ENCODE measurements around the gene KCNK18.

The KCNK18 gene

DNA sequence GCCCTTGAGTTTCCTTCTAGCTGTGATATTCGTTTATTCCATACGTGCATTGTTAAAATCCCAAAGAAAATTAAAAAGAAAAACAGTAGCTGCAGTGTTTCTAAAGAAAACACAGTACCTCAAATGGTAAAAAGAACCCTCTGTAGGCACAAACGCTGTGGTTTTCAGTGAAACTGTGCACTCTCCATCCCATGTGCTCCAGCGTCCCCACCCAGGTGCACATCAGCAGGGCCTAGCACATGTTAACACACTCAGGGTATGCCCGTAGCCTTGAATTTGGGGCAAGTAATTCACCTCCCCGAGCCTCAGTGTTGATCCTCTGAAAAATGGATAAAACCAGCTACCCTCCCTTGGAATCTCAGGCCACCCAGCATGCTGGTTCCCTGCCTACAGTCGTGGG, 53.1 kb downstream of the KCNK18 start:
- no peak for DNase-seq (ENCODE audit: low spot score)

DNA sequence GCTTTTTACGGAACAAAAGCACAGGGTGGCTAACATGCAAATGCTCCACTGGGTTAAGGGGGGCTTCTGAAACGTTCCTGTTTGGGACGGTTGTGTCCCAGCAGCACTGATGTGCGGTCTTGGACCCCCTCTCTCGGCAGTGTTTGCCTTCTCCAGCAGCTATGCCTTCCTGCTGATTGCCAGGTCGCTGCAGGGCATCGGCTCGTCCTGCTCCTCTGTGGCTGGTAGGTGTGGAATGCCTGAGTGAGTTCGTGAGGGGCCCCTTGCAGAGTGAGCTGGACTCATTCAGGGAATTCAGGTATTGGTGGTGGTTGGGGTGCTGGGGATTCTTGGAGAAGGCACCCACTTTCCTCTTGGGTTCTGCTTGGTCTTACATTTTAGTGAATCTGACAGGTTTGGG, 56.6 kb downstream of the KCNK18 start:
- DNase-seq (ENCODE audit: low spot score): no peak

DNA sequence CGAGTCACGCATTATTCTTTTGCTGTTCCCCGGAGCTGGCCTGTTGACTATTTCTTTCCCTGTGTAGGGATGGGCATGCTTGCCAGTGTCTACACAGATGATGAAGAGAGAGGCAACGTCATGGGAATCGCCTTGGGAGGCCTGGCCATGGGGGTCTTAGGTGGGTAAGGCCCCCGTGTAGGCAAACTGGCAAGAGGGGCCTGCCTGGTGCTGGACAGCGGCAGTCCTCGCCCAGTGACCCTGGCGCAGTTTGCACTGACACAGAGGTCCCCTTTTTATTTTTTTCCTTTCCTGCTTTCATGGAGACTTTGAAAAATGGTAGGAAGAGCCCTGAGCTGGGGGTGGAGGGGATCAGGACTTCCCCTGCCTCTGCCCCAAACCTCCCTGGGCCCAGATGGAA, 57.0 kb downstream of the KCNK18 start:
- no peak for DNase-seq (ENCODE audit: low spot score)

DNA sequence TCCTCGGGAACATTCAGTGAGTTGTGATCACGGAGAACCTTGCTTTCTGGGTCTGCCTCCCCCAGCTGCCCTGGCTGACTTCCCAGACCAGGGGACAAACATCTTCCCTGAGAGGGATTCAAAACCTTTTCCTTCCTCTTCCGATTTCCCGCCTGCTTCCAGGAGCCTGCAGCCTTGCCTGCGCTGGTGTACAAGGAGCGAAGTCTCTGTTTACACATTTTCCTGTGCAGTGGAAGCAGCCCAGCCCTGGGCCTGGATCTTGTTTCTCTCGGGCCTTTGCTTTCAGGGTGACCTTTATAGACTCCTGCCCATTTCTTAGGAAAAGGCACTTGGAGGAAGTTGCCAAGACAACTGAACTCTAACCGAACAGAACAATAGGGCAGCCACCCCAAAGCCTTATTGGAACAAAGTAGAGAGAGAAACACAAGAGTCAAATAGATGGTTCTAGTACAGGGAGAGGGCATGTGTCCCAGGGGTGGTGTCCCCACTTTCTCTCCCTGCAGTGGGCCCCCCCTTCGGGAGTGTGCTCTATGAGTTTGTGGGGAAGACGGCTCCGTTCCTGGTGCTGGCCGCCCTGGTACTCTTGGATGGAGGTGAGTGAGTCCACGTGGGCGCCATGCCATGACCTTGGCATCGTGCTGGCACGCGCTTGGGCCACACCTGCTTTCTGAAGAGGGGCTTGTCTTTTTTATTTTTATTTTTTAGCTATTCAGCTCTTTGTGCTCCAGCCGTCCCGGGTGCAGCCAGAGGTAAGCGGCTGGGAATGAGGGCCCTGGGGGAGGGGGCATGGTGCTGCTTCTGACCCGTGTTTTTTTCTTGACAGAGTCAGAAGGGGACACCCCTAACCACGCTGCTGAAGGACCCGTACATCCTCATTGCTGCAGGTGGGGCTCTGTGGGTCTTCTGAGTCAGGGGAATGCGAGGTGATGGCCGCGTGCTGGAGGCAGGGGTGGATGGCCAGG, 57.8 kb downstream of the KCNK18 start:
- no peak for DNase-seq (ENCODE audit: low spot score)

DNA sequence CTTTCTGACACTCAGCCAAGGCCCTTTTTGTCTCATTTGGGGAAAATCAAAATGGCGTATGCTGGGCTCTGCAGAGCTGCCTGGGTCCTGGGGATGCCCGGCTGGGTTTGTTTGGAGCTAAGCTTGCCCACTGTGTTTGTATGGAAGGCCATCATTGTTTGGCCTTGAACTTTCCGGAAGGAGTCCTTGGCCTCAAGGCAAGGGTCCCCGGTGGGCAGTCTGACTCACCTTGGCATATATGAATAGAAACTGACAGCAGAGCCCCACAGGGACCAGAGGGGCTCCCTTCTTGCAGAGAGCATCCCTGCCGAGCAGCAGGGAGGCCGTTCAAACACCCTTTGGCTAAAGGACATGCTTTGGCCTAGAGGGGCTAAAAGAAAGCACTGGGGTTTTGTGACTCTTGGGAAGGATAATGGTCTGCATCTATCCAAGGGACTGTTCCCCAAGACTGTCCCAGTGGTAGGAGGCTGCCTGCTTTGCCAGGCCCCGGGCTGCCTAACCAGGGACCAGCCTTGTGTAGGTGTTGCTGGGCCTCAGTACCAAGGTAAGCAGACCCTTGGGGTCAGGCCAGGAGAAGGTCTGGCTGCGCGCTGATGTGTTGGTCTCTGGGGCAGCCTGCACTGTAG, 58.7 kb downstream of the KCNK18 start:
- no peak for DNase-seq (ENCODE audit: low spot score)

DNA sequence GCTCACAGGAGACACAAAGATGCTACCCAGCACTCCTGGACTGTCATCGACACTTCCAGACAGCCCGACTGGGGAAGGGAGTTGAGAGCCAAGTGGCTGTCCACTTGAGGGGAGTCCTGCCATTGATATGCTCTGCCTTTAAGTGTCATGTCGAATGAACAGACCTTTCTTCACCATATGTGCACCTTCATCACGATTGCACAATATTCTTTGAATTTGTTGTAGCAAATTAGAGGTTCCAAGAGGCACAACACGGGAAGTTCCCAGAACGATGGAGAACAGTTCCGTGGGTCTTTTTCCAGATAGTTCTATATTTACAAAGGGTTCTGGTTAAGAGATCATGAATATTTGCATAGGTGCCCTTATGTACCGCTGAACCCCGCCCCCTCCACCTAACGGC, 59.6 kb downstream of the KCNK18 start:
- no peak for DNase-seq (ENCODE audit: low spot score)

DNA sequence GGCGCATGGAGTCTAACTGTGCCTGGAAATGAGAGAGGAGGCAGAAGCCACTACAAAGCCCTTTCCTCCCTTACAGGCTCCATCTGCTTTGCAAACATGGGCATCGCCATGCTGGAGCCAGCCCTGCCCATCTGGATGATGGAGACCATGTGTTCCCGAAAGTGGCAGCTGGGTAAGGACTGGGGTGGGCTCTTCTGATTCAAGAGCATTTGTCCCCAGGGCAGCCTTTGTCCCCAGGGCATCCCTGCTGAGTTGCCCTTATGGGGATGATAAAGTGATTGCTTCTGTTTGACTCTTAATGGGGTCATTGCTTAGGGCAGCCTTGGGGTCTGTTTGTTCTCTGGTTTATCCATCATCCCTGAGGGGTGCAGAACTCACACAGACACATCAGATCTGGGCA, 60.4 kb downstream of the KCNK18 start:
- DNase-seq (ENCODE audit: low spot score): no peak

DNA sequence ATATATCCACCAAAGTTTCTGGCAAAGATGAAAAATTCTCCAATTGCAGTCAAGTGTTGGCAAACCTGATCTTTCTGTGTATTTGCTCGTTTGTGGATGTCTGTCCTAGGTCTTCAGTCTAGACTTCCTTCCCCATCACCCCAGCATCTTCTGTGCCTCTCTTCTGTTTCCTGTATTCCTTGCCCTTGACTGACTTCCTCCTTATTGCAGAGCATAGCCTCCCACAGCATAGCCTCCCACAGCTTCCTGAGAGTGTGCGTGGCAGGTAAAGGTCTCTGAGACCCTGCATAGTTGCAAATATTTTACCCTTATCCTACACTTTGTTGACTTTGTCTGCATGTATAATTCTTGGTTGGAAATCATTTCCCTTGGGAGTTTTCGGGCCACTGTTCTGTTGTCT, 62.0 kb downstream of the KCNK18 start:
- no peak for DNase-seq (ENCODE audit: low spot score)
